ENCODE results near the gene HSPH1.
A peak's percentile ranks its signal among the peaks of the same experiment; 100 is the strongest.

DNA sequence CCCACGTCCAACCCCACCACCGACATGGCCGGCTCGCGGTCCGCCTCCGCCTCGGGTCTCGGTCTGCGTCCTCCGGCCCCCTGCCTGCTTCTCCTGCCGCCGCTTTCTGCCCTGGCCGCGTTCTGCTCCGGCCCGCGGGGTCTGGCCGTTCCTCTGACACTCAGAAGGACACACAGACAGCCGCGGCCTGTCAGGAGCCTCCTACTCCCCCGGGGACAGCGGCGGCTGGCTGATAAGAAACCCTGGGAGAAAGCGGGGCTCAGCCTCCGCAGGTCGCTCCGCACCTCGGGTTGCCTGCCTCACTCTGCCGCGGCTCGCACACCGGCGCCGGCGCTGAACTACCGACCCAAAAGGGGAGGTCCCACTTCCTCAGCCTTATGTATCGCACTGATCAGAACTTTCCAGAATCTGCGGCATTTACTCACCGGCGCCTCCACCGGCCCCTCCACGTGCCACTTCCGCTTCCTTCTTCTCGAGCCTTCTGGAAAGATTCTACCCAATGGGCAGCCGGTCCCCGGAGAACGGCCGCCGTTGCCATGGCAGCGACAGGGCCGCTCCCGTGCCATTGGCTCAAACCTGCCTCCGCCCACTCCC is at the start of gene HSPH1:
- TF ChIP-seq, protein P1, sequence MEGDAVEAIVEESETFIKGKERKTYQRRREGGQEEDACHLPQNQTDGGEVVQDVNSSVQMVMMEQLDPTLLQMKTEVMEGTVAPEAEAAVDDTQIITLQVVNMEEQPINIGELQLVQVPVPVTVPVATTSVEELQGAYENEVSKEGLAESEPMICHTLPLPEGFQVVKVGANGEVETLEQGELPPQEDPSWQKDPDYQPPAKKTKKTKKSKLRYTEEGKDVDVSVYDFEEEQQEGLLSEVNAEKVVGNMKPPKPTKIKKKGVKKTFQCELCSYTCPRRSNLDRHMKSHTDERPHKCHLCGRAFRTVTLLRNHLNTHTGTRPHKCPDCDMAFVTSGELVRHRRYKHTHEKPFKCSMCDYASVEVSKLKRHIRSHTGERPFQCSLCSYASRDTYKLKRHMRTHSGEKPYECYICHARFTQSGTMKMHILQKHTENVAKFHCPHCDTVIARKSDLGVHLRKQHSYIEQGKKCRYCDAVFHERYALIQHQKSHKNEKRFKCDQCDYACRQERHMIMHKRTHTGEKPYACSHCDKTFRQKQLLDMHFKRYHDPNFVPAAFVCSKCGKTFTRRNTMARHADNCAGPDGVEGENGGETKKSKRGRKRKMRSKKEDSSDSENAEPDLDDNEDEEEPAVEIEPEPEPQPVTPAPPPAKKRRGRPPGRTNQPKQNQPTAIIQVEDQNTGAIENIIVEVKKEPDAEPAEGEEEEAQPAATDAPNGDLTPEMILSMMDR (IDR thresholded peaks at IDR 0.05), result peak; percentile 34
- no peak for TF ChIP-seq ZFX (IDR thresholded peaks at IDR 0.05; ENCODE audit: borderline replicate concordance)

Measured in 22Rv1 (cell line).